ENCODE measurements around the gene CCDC14. TPM values are rescaled to one million over a fixed set of nuclear protein-coding genes. Genes with fewer than 3 reads are reported as not detected.
"Not testable (repeated sequence)": the region's sequence is repeated elsewhere in the genome, so short reads cannot be mapped to it uniquely, and the experiment has no call there.

CCDC14 gene
- total RNA-seq, 1 experiment from 2014 or later = 23.8 TPM

GRCh38 chr3:123964793-123965192 is 3.8 kb upstream of the CCDC14 start:
- peaks cover 19% of the 10 kb centered on the region for H3K27me3 Mint-ChIP-seq (ENCODE audit: insufficient read depth, unreplicated experiment)
- POLR2A ChIA-PET, CTCF ChIA-PET: not testable (repeated sequence)

GRCh38 chr3:123961508-123961856 is 453 bp upstream of the CCDC14 start:
- CTCF ChIA-PET = interaction anchor here (0.6 to 1.4 kb wide), 3 partner anchors 12 to 238 kb away, joined by 3 to 4 read pairs (median 4); no protein-coding TSS in a partner anchor
- DNase-seq (ENCODE audit: unreplicated experiment) = no peak
- peak overlapping the region; percentile 95 for H3K27ac Mint-ChIP-seq (ENCODE audit: low read depth, unreplicated experiment)
- BruUV-seq (replicated peaks) = no TSS peak
- H3K36me3 Mint-ChIP-seq (ENCODE audit: insufficient read depth, unreplicated experiment) = no peaks in the 10 kb centered on the region
- intact Hi-C loops (cut with micrococcal nuclease) = loop anchor here (10.0 kb wide), 1 partner anchor 217 kb away; no protein-coding TSS in a partner anchor
- no peaks in the 10 kb centered on the region for H3K9me3 Mint-ChIP-seq (ENCODE audit: unreplicated experiment)
- POLR2A ChIA-PET = interaction anchor here (0.7 to 1.9 kb wide), 5 partner anchors 9 to 375 kb away, joined by 3 to 6 read pairs (median 4); no protein-coding TSS in a partner anchor
- H3K27me3 Mint-ChIP-seq (ENCODE audit: insufficient read depth, unreplicated experiment) = no peaks in the 10 kb centered on the region
- peak overlapping the region; percentile 93 for H3K4me3 Mint-ChIP-seq (ENCODE audit: unreplicated experiment)
- no peak for TF ChIP-seq CTCF (IDR thresholded peaks at IDR 0.05; ENCODE audit: unreplicated experiment)
- peaks cover 12% of the 10 kb centered on the region for H3K4me1 Mint-ChIP-seq (ENCODE audit: insufficient read depth, unreplicated experiment)

More at GRCh38 chr3:123964793-123965192, 3.8 kb upstream of the CCDC14 start:
- intact Hi-C loops (cut with micrococcal nuclease) = loop anchor here (10.0 kb wide), 1 partner anchor 220 kb away; no protein-coding TSS in a partner anchor
- not testable (repeated sequence) for H3K27ac Mint-ChIP-seq (ENCODE audit: low read depth, unreplicated experiment); H3K36me3 Mint-ChIP-seq (ENCODE audit: insufficient read depth, unreplicated experiment); H3K4me3 Mint-ChIP-seq (ENCODE audit: unreplicated experiment); DNase-seq (ENCODE audit: unreplicated experiment); BruUV-seq (replicated peaks); H3K4me1 Mint-ChIP-seq (ENCODE audit: insufficient read depth, unreplicated experiment); H3K9me3 Mint-ChIP-seq (ENCODE audit: unreplicated experiment)

DNA sequence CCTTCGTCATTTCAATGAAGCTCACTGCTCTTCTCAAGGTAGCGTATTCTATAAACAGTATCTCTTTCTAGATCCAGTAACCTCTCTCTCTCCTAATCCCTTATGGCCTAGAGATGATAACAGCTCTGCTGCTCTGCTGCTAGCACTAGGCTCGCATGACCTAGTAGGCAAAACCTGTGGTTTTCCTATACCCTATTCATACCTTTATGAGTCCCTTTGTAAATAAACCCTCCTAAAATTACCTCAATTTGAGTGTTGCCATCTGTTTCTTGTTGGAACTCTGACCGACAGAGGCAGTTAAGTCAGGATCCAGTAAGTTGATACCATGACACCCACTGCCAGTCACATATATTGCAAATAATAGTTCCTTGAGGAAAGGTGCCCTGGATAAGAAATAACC is 7.3 kb downstream of the CCDC14 start:
- Mint-ChIP-seq H3K4me3 (ENCODE audit: unreplicated experiment) (no peak overlapping the region), H3K9me3 (ENCODE audit: unreplicated experiment) (no peaks in the 10 kb centered on the region), H3K4me1 (ENCODE audit: insufficient read depth, unreplicated experiment) (peaks cover 12% of the 10 kb centered on the region), H3K27ac (ENCODE audit: low read depth, unreplicated experiment) (no peak overlapping the region), H3K36me3 (ENCODE audit: insufficient read depth, unreplicated experiment) (peaks cover 15% of the 10 kb centered on the region), H3K27me3 (ENCODE audit: insufficient read depth, unreplicated experiment) (no peaks in the 10 kb centered on the region)
- no peak for TF ChIP-seq CTCF (IDR thresholded peaks at IDR 0.05; ENCODE audit: unreplicated experiment)
- no peak for DNase-seq (ENCODE audit: unreplicated experiment)
- BruUV-seq (replicated peaks) = no TSS peak
- ChIA-PET CTCF (interaction anchor here (1.5 kb wide), 1 partner anchor 13 kb away, joined by 4 read pairs; no protein-coding TSS in a partner anchor), POLR2A (no interaction called here)
- intact Hi-C loops (cut with micrococcal nuclease) = no loop called here

DNA sequence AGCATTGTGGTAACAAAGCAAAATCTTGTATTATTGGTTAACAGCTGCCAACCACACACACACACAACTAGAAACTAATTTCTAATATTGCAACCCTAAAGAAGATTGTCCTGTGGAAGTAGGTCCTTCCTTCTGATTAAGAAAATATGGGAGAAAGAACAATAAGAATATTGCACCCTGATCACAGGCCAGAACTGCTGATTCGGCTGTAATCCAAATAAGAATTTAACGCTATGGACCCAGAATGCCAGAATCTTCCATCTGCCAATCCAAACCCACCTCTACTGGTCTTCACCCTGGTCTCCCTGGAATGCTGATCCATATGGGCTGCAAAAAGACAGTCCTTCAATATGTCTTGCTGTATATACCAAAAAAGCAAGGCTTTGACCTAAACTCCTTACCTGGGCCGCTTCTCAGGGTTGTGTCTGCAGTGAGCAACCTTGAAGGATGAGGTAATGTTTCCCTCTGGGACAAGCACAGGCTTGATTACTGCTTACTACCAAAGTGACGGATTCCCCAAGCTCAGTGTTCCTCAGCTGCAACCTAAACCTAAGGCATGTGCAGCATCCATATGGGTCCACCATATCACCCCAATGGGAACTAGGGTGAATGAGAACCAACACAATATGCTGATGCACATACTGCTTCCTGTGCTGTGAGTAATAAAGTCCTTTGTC is 8.0 kb downstream of the CCDC14 start:
- BruUV-seq (replicated peaks) = no TSS peak
- Mint-ChIP-seq H3K9me3 (ENCODE audit: unreplicated experiment) (no peaks in the 10 kb centered on the region), H3K27ac (ENCODE audit: low read depth, unreplicated experiment) (no peak overlapping the region), H3K36me3 (ENCODE audit: insufficient read depth, unreplicated experiment) (peaks cover 15% of the 10 kb centered on the region), H3K4me3 (ENCODE audit: unreplicated experiment) (no peak overlapping the region), H3K27me3 (ENCODE audit: insufficient read depth, unreplicated experiment) (no peaks in the 10 kb centered on the region), H3K4me1 (ENCODE audit: insufficient read depth, unreplicated experiment) (peaks cover 4% of the 10 kb centered on the region)
- intact Hi-C loops (cut with micrococcal nuclease) = no loop called here
- POLR2A ChIA-PET = interaction anchor here (1.7 kb wide), 1 partner anchor 8 kb away, joined by 6 read pairs; the partner anchor contains the start of gene CCDC14
- no peak for DNase-seq (ENCODE audit: unreplicated experiment)
- CTCF ChIA-PET = interaction anchor here (1.5 kb wide), 1 partner anchor 12 kb away, joined by 4 read pairs; no protein-coding TSS in a partner anchor
- no peak for TF ChIP-seq CTCF (IDR thresholded peaks at IDR 0.05; ENCODE audit: unreplicated experiment)
